GM19324 (cell line): Measurements from ENCODE around the gene TLE1.
"Not testable (repeated sequence)": the region's sequence is repeated elsewhere in the genome, so short reads cannot be mapped to it uniquely, and the experiment has no call there.

Source experiments
- ATAC-seq: cut with Tn5 transposase; IDR thresholded peaks from one replicate; pipeline ENCODE4 v1.9.1; 2021; ENCODE audit warnings: mild to moderate bottlenecking, moderate library complexity; ENCODE audit not compliant: unreplicated experiment, low FRiP score

The TLE1 gene

DNA sequence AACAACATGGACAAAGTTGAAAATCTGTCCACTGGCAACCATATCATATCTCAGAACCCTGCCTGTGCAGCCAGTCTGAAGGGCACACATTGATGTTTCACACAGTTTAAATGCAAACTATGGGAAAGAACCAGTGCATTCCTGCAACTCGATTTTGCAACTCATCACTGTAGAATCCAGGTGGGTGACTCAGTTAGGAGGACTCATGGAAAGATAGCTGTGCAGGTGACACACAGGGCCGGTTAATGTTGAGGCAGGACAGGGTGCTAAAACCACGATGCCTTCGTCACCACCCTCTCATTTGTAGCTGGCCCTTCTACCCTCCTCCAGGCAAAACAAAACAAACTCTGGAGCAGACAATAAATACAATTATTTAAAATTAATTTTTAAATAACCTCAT, 62.8 kb downstream of the TLE1 start:
- no peak for ATAC-seq

DNA sequence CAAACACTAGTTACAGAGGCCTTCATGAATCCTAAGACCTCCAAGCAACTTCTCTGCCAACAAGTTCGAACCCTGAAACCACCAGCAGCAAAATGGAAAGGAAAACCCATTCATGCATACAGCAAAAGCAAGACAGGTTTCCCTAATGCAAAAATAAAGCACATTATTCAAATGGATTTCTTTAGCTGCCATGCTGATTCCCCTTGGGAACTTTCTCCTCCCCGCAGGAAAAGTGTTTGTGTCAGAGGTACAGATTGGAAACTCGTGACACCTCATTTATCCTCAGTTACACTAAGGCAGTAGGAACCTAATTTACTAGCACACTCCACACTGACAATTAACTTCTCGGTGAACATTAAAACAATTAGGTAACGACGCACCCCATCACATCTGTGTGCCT, 63.4 kb downstream of the TLE1 start:
- no peak for ATAC-seq

DNA sequence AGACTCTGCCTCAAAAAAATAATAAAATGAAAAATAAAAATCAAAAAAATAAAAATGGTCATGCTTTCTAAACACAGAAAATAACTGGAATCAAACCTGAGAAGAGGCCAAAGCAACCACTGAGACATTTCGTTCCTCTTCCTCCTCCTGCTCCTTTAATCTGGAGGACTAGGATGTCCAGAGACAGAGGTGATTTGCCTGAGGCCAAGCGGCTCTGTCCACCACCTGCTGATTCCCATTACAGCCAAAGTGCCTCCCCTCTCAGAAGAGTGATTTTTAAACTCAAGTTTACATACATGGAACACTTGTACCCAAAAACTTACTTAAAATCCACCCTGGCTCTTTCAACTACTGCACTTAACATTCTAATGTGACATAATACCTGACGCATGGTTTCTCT, 65.6 kb downstream of the TLE1 start:
- ATAC-seq, result no peak

DNA sequence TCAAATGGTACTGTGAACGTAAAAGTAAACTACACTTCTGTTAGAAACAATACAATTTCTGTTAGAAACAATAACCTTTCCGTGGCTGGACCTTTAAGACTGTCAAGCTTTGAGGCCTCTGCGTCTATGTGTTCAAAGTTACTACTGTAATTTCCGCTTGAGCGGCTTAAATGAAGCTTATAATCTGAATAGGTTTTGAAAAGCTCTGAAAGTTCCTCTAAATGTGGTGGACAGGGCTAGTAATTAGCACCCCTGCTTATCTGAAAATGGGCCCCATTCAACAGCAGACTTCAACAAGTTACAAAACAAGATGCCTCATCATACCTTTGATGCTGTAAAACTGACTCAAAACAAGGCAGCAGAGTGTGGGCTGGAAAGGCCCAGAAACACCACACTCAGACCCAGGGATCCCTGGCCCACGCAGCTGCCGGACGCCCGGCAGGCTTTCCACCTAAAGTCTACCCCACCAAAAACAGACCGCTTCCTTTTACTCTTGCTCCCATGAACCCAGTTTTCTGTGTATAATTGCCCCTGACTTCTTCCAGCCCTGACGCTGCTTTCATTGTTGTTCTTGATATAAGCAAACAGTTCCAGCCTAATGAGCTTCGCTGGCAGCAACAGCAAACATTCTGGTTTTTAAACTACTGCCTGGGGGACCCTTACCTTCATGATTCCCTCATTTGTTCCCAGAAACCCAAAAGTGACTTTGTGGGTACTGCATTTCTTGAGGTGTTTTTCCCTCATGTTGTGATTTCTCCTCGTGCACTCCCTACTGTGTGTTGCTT, 66.7 kb downstream of the TLE1 start:
- ATAC-seq, result no peak

DNA sequence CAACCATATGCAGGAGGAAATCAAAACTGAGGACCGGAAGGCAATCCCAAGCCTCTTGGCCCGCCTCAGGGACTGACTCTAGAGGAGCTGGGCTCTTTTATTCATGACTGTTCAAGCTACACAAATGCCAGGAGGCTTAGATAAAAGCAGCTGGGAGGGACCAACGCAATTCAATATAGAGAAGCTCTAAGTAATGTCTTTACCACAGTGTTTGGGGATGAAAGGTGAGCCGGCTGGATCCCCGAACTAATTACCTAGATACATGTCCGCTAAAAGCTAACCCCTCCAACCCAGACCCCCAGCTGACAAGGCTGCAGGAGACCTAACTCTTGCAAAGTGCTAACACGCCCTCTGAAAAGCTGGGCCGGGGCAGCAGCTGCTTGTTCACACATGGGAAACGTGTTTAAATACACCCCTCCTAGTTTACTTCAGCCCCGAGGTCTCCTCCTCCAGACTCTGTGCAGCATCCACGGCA, 67.5 kb downstream of the TLE1 start:
- ATAC-seq, result no peak

DNA sequence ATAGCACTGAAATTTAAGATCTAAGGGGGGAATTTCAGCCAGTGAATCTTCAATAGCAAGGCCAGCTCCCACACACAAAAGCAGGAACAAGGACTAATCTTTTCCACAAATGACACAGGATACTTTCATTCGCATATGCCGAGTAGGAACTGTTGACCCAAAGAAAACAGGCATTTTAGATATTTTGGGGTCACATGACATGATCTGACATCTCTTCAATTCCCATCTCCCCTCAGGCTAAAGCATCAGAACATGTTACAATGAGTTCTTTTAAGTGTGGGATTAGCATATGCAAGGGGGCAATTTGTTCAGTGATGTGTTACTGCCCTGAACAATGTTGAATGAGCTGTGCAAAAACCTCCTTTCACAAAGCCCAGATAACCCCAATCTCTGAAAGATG, 68.2 kb downstream of the TLE1 start:
- no peak for ATAC-seq

DNA sequence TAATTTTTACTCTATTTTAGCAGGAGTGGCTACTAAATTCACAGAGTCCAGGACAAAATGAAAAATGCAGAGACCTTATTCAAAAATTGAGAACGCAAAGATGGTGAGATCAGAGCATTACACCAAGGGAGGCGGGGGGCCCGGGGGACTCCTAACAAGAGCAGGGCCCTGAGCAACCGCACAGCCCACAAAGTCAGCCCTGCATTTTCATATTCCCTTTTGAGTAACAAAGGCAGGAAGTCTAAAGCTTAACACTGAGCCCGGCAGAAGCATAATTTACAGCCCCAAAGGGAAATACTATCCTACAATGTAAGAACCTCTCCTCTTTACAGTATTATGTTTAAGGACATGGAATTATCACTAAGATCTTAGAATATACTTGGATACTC, 69.4 kb downstream of the TLE1 start:
- ATAC-seq, result no peak

DNA sequence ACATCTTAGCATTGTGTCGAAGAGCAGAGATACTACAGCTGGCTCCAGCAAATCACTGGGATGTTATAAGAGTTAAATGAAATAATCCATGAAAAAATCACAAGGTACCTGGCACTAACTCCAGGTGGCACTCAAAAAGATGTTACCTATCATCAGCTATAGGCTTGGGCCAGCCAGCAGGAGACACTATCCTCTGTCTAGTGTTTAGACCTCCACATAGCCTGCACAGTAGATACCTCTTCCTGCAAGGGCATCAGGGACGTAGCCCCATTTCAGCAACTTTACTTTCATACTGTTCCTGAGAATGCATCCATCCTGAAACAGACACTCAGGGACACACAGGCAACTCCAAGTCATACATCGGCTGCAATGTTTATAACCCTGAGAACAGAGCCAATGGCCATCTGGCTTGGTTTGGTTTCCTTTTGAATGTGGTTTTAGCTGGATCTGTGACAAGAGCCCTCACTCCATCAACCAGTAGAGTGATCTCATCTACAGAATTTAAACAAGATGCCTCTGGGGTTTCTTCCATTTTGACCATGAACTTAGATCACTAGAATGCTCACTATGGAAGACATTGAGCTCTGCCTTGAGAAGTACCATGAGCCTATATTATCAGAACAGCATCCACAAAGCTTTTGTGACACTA, 69.9 kb downstream of the TLE1 start:
- ATAC-seq, result no peak

DNA sequence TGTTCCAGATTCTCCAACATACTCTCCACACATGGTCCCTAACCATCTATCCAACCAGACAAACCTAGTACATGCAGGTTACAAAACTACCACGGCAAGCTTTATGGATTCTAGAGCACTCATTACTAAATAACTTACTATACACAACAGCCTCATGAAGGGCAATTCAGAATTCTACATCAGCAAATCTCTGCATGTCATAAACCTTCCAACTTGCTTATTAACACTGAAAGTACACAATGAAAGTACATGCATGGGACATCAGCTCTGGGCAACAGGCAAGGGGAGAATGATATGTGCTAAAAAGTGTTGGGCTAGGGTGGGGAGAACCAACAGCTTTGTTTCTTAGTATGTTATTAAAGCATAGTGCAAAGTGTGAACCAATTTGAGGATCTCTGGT, 70.4 kb downstream of the TLE1 start:
- no peak for ATAC-seq

DNA sequence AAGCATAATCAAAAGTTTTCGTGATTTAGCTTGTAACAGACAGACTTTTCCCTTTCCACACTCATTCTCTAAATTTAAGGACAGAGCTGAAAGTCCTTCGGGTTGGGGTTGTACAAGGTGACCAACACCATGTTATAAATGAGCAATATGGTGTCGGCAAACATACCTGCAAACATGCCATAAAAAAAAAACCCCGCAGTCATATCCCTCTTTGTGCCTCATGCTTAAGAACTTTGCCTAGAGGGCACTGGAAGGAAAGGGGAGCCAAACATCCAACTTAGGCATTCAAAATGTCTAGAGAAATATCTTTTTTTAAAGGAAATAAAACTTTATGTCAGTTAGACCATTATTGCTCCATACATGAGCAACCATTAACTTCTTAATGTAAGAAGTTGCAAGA, 73.2 kb downstream of the TLE1 start:
- no peak for ATAC-seq

DNA sequence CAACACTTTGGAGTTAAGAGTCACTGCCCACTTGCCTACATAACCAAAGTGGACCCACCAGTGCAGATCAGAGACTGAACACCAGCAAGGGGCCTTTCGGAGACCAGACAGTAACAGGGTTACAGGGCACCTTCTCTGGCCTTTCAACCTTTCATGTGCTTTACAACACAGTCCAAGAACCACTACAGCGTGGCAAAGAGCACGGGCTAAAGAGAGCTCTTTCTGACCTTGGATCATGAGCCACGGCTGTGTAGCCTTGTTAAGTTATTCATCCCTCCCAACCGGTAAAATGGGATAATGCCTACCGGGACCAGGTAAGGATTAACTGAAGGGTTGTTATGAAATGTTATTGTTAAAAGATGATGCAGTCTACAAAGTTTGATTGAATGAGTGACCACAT, 75.0 kb downstream of the TLE1 start:
- no peak for ATAC-seq

DNA sequence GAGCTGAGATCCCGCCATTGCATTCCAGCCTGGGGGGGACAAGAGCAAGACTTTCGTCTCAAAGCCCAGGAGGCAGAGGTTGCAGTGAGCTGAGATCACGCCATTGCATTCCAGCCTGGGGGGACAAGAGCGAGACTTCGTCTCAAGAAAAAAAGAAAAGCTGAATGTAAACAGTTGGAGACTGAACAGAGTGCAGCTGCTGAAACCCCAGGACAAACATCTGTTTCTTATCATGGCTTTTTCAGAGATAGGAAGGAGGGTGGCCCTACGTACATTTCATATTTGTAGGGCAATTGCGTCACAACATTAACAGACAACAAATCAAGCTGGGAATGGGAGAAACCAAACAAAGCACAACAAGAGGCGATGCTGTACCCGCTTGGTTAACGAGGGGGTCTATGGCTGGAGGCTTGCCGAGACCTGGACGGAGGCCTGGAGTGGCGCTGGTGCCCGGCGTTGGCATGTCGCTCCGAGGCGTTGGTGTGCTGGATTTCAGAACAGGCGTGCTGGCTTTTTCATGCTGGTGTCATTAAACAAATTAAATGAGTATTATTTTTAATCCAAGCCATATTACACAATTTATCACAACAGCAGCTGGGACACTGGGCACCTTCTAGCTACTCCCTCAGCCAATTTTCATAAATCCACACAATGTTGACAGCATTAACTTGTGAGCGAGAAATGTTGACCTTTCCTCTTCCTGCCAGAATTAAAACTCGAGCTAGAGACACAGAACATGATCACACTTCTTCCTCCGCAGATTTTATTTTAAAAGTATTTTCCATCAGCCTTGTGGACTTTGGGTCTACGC, 76.1 kb downstream of the TLE1 start:
- ATAC-seq, result no peak

DNA sequence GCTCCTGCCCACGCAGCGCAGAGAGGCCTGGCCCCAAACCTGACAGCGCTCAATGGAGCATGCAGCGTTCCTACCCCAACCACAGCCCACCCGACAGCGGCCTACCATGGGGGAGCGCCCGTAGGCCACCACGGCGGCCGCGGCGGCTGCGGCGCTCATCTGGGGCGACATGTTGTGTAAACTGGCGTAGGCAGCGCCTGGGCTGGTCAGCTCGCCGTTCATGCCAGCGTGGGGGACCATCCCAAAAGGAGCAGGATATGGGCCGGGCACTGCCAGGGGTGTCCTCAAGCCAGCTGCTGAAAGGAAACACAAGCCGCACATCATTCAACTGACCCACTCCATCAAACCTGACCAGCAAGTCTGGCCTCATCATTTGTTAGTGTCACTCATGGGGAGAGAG, 77.7 kb downstream of the TLE1 start:
- no peak for ATAC-seq

DNA sequence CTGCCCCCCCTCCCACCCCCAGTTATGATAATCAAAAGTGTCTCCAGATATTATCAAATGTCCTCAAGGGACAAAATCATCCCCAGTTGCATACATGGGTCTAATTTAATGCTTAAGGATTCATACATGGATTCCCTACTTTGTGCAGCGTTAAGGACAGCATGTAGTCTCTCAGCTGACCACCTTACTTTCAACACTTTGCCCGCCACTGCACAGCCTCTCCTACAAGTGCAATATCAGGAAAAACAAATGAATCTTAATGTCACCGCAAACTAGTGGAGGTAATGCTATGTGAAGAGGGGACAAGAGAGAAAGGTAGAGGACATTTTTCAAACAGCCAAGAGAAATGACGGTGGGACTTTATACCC, 78.6 kb downstream of the TLE1 start:
- ATAC-seq, result no peak

DNA sequence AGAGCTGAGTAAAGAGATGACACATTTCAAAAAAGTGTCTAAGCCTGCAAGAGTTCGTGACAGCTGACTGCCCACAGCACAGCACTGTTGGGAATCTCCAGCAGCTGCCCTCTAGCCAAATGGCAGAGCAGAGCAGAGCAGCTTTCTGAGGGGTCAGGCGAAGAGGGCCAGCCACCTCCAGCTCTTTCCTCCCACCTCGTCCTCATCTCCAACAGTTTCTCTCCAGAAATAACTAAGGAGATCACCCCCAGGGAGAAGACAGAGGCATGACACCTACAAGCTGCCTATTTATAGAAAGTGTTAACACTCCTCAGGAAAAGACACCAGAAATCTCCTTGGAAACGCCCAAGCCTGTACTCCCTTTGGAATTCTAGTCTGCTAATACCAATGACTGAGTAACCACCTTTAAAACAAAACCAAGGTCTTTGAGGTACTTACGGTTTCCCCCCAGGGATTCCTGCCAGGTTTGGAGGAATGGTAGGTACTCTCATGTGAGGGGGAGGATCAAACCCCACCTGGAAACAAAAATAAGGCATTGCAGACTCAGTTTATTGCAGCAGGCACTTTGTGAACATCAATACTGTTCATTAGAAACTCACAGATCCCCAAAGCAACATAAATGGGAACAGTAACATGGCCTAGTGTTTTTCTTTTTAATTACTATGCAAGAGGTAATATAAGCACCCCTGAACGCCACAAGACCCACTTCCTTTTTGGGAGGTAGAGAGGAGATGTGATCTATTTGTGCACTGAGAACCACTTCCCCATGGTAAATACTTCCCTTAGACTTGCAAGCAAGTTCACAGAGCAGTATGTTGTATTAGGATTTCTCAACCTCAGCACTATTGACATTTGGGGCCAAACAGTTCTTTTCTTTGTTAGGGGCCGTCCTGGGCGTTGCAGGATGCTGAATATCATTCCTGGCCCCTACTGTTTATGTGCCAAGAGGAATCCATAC, 79.3 kb downstream of the TLE1 start:
- ATAC-seq, result no peak

DNA sequence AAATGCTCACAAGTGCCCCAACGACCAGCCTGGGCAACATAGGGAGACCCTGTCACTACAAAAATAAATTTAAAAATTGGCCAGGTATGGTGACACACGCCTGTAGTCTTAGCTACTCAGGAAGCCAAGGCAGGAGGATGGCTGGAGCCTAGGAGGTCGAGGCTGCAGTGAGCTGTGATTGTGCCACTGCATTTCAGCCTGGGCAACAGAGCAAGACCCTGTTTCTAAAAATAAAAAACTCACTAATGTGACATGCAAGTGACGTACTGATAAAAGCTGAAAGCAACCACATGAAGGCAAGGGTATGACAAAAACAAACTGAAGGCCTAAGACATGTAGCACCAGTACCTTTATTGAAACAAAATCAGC, 81.1 kb downstream of the TLE1 start:
- no peak for ATAC-seq

DNA sequence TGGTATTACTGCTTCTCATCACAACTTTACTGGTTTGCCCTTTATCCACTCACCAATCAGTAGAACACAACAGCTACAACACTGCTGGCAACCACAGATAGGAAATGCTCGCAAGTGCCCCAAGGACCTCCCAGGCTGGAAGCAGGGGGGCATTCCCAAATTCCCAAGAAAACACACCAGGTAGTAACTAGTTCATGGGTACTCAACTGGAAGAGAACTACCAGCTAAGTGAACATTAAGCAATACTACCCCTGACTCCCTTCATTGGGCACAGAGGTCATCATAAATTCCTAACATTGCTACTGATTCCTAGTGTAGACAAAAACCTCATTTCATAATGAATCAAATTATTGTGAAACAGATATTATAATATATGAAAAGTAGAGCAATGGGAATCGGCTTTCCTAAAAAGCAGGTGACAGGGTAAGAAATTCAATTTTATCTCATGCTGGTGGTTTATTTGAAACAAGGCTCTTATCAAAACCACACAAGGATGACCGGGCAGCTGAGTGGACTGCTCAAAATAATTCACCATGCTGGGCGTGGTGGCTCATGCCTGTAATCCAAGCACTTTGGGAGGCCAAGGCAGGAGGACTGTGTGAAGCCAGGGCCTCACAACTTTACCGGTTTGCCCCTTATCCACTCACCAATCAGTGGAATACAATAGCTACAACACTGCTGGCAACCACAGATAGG, 81.6 kb downstream of the TLE1 start:
- ATAC-seq, result no peak

DNA sequence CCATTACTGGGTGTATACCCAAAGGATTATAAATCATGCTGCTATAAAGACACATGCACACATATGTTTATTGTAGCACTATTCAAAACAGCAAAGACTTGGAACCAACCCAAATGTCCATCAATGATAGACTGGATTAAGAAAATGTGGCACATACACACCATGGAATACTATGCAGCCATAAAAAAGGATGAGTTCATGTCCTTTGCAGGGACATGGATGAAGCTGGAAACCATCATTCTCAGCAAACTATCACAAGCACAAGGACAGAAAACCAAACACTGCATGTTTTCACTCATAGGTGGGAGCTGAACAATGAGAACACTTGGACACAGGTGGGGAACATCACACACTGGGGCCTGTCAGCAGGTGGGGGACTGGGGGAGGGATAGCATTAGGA, 83.1 kb downstream of the TLE1 start:
- ATAC-seq, result not testable (repeated sequence)

DNA sequence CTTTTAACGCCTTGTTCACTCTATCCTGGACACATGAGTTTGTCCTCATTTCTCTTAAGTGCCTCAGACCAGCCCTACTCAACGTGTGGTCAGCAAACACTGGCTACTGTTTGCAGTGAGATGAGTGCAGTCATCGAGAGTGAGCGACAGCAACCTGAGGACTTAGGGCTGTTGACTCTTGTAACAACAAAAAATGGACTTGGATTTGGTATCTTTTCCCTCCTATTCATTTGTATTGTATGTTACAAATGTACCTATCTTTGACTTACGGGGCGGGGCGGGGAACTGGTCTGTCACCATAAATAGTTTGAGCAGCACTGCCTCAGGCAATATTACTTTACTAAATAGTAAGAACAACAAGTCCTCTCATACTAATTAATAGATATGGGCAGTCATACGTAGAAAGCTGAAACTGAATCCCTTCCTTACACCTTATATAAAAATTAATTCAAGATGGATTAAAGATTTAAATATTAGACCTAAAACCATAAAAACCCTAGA, 84.1 kb downstream of the TLE1 start:
- ATAC-seq, result no peak
